IPS-NIHi7 (cell line): Measurements from ENCODE around the gene PLCD1.
"Not testable (repeated sequence)": the region's sequence is repeated elsewhere in the genome, so short reads cannot be mapped to it uniquely, and the experiment has no call there.

Experiments
- DNase-seq: peaks from one replicate; pipeline ENCODE4 v3.0.0; 2012; ENCODE audit warnings: mixed read lengths; ENCODE audit errors: extremely low spot score

PLCD1 gene

GRCh38 chr3:38036906-38037305 lies 7.5 kb upstream of the PLCD1 start:
- DNase-seq = no peak

- no peak for DNase-seq
These were observed 6.8 kb upstream of the PLCD1 start for GRCh38 chr3:38036286-38036685.

- DNase-seq = not testable (repeated sequence)
These were observed 4.9 kb upstream of the PLCD1 start for GRCh38 chr3:38034335-38034734.

GRCh38 chr3:38033586-38033985 lies 4.1 kb upstream of the PLCD1 start:
- not testable (repeated sequence) for DNase-seq

GRCh38 chr3:38032328-38032865 lies 3.0 kb upstream of the PLCD1 start:
- no peak for DNase-seq

GRCh38 chr3:38031022-38031994 lies 1.9 kb upstream of the PLCD1 start:
- DNase-seq = no peak

GRCh38 chr3:38030126-38031021 lies 932 bp upstream of the PLCD1 start:
- no peak for DNase-seq

GRCh38 chr3:38028621-38029361 lies 651 bp downstream of the PLCD1 start:
- DNase-seq = no peak

- no peak for DNase-seq
These were observed 1.7 kb downstream of the PLCD1 start for GRCh38 chr3:38027466-38028465.

GRCh38 chr3:38026856-38027255 lies 2.6 kb downstream of the PLCD1 start:
- DNase-seq = no peak

- no peak for DNase-seq
These were observed 6.3 kb downstream of the PLCD1 start for GRCh38 chr3:38022896-38023709.

- DNase-seq = no peak
These were observed 7.1 kb downstream of the PLCD1 start for GRCh38 chr3:38022301-38022700.

GRCh38 chr3:38021196-38021595 lies 8.2 kb downstream of the PLCD1 start:
- no peak for DNase-seq

GRCh38 chr3:38020342-38020726 lies 9.1 kb downstream of the PLCD1 start:
- no peak for DNase-seq

GRCh38 chr3:38019658-38020341 lies 9.6 kb downstream of the PLCD1 start:
- DNase-seq = no peak

GRCh38 chr3:38018296-38019266 lies 10.9 kb downstream of the PLCD1 start:
- DNase-seq = no peak

- DNase-seq = no peak
These were observed 11.8 kb downstream of the PLCD1 start for GRCh38 chr3:38017445-38018295.
